Natural killer cell treated with Interleukin-12 subunit alpha and Interleukin-12 subunit beta and Interleukin-15 and Interleukin-18, amount 100 ng/mL, for 72 hours (primary cell): ENCODE data around the gene NCK2. TPM values are rescaled to one million over a fixed set of nuclear protein-coding genes. Genes with fewer than 3 reads are reported as not detected.

Experiments
- ATAC-seq, 2 donors: fragments of 150-1000 bp; cut with Tn5 transposase in 1 of 2; sonication (Bioruptor Pico), chemical (Tn5 transposase) in 1 of 2; 2 replicates each; pipeline ENCODE4 v1.10.0; 2021
- DNase-seq: peaks from one replicate; pipeline ENCODE4 v3.0.0; 2022; ENCODE audit warnings: low spot score
- H3K27ac Mint-ChIP-seq, 2 donors: 1 replicate in 1 of 2; 2 replicates in 1 of 2; pipeline ENCODE4 v1.8.0; 2022; ENCODE audit warnings: mixed read lengths in 2 of 2, mild to moderate bottlenecking in 1 of 2, moderate library complexity in 1 of 2
- H3K27me3 Mint-ChIP-seq, 2 donors: 1 replicate in 1 of 2; 2 replicates in 1 of 2; pipeline ENCODE4 v1.8.0; 2022; ENCODE audit warnings: mixed read lengths in 2 of 2
- H3K36me3 Mint-ChIP-seq: one replicate; pipeline ENCODE4 v1.8.0; 2022; ENCODE audit warnings: mixed read lengths
- H3K4me1 Mint-ChIP-seq, 2 donors: 1 replicate in 1 of 2; 2 replicates in 1 of 2; pipeline ENCODE4 v1.8.0; 2022; ENCODE audit warnings: low read depth in 2 of 2, mixed read lengths in 2 of 2, mild to moderate bottlenecking in 1 of 2
- H3K4me3 Mint-ChIP-seq: one replicate; pipeline ENCODE4 v1.8.0; 2022; ENCODE audit warnings: mixed read lengths
- H3K9me3 Mint-ChIP-seq: 2 replicates; pipeline ENCODE4 v1.8.0; 2022; ENCODE audit warnings: mixed read lengths
- total RNA-seq, 2 donors: library from RNA; stranded (reverse); gene quantifications; one replicate each; pipeline ENCODE4 v1.2.3, GENCODE V29; 2022

NCK2 gene
- total RNA-seq, 2 donors from 2014 or later, result 44.7 to 47.4 TPM

- Mint-ChIP-seq H3K4me3 (no peak overlapping the region), H3K36me3 (peaks cover 10% of the 10 kb centered on the region)
- DNase-seq, result no peak
Measured at GRCh38 chr2:105840933-105841332, 96.2 kb downstream of the NCK2 start.

GRCh38 chr2:105841551-105841950 is 96.8 kb downstream of the NCK2 start:
- DNase-seq (no peak), ATAC-seq (no peak)
- Mint-ChIP-seq H3K4me3 (no peak overlapping the region), H3K4me1 (peaks cover 53% of the 10 kb centered on the region in 2 donors), H3K27ac (peak overlapping the region; percentile 1 to 2), H3K36me3 (peaks cover 6% of the 10 kb centered on the region), H3K9me3 (peaks cover 4% of the 10 kb centered on the region), H3K27me3 (no peaks in the 10 kb centered on the region)

More at GRCh38 chr2:105840933-105841332, 96.2 kb downstream of the NCK2 start:
- Mint-ChIP-seq H3K27ac (peak overlapping the region; percentile 1 to 2), H3K4me1 (peaks cover 57 to 59% of the 10 kb centered on the region in 2 donors), H3K27me3 (no peaks in the 10 kb centered on the region), H3K9me3 (peaks cover 8% of the 10 kb centered on the region)
- ATAC-seq, result no peak

- peak overlapping the region; percentile 11 to 15 for H3K27ac Mint-ChIP-seq
- no peak overlapping the region for H3K4me3 Mint-ChIP-seq
- no peak for DNase-seq
- peaks cover 46 to 48% of the 10 kb centered on the region in 2 donors for H3K4me1 Mint-ChIP-seq
- H3K27me3 Mint-ChIP-seq, result no peaks in the 10 kb centered on the region
- ATAC-seq, result no peak
- peaks cover 4% of the 10 kb centered on the region for H3K9me3 Mint-ChIP-seq
- H3K36me3 Mint-ChIP-seq, result no peaks in the 10 kb centered on the region
Measured at GRCh38 chr2:105842555-105842954, 97.8 kb downstream of the NCK2 start.

- no peak for ATAC-seq
- Mint-ChIP-seq H3K36me3 (no peaks in the 10 kb centered on the region), H3K27ac (no peak overlapping the region)
Measured at GRCh38 chr2:105843476-105844374, 99.0 kb downstream of the NCK2 start.

GRCh38 chr2:105845976-105846375 is 101.3 kb downstream of the NCK2 start:
- Mint-ChIP-seq H3K27ac (no peak overlapping the region), H3K4me3 (no peak overlapping the region), H3K27me3 (no peaks in the 10 kb centered on the region), H3K36me3 (no peaks in the 10 kb centered on the region), H3K4me1 (peaks cover 31 to 35% of the 10 kb centered on the region in 2 donors), H3K9me3 (peaks cover 4% of the 10 kb centered on the region)
- ATAC-seq (no peak), DNase-seq (no peak)

More at GRCh38 chr2:105843476-105844374, 99.0 kb downstream of the NCK2 start:
- H3K4me3 Mint-ChIP-seq, result no peak overlapping the region
- H3K9me3 Mint-ChIP-seq, result peaks cover 4% of the 10 kb centered on the region
- H3K4me1 Mint-ChIP-seq, result peaks cover 46 to 51% of the 10 kb centered on the region in 2 donors
- no peaks in the 10 kb centered on the region for H3K27me3 Mint-ChIP-seq
- DNase-seq, result no peak

GRCh38 chr2:105847056-105847455 is 102.3 kb downstream of the NCK2 start:
- no peaks in the 10 kb centered on the region for H3K27me3 Mint-ChIP-seq
- H3K9me3 Mint-ChIP-seq, result no peaks in the 10 kb centered on the region
- H3K4me1 Mint-ChIP-seq, result peaks cover 26 to 32% of the 10 kb centered on the region in 2 donors
- no peak for DNase-seq
- no peak overlapping the region for H3K4me3 Mint-ChIP-seq
- H3K36me3 Mint-ChIP-seq, result no peaks in the 10 kb centered on the region
- no peak for ATAC-seq
- H3K27ac Mint-ChIP-seq, result no peak overlapping the region

- H3K27ac Mint-ChIP-seq, result peak overlapping the region; percentile 53 to 60
Measured at GRCh38 chr2:105848367-105848766, 103.7 kb downstream of the NCK2 start.

GRCh38 chr2:105849431-105850179 is 104.9 kb downstream of the NCK2 start:
- ATAC-seq (no peak), DNase-seq (no peak)
- Mint-ChIP-seq H3K4me1 (peaks cover 33 to 34% of the 10 kb centered on the region in 2 donors), H3K27ac (peak overlapping the region in 1 of 2 donors; percentile 60), H3K27me3 (no peaks in the 10 kb centered on the region), H3K4me3 (no peak overlapping the region), H3K36me3 (no peaks in the 10 kb centered on the region), H3K9me3 (no peaks in the 10 kb centered on the region)

More at GRCh38 chr2:105848367-105848766, 103.7 kb downstream of the NCK2 start:
- H3K27me3 Mint-ChIP-seq, result no peaks in the 10 kb centered on the region
- ATAC-seq, result no peak
- DNase-seq, result no peak
- H3K4me3 Mint-ChIP-seq, result no peak overlapping the region
- no peaks in the 10 kb centered on the region for H3K9me3 Mint-ChIP-seq
- no peaks in the 10 kb centered on the region for H3K36me3 Mint-ChIP-seq
- peaks cover 28 to 33% of the 10 kb centered on the region in 2 donors for H3K4me1 Mint-ChIP-seq

- Mint-ChIP-seq H3K36me3 (peaks cover 6% of the 10 kb centered on the region), H3K4me1 (peaks cover 40 to 43% of the 10 kb centered on the region in 2 donors), H3K27me3 (no peaks in the 10 kb centered on the region), H3K9me3 (no peaks in the 10 kb centered on the region), H3K4me3 (no peak overlapping the region), H3K27ac (no peak overlapping the region)
- no peak for DNase-seq
- ATAC-seq, result no peak
Measured at GRCh38 chr2:105852066-105852465, 107.4 kb downstream of the NCK2 start.

- ATAC-seq (no peak), DNase-seq (no peak)
- Mint-ChIP-seq H3K4me3 (no peak overlapping the region), H3K36me3 (peaks cover 13% of the 10 kb centered on the region), H3K4me1 (peaks cover 49% of the 10 kb centered on the region in 2 donors), H3K27ac (peak overlapping the region in 1 of 2 donors; percentile 9), H3K27me3 (no peaks in the 10 kb centered on the region), H3K9me3 (no peaks in the 10 kb centered on the region)
Measured at GRCh38 chr2:105853354-105854088, 108.8 kb downstream of the NCK2 start.

- Mint-ChIP-seq H3K4me1 (peaks cover 51 to 53% of the 10 kb centered on the region in 2 donors), H3K4me3 (no peak overlapping the region)
Measured at GRCh38 chr2:105854972-105855371, 110.3 kb downstream of the NCK2 start.

GRCh38 chr2:105856581-105856980 is 111.9 kb downstream of the NCK2 start:
- Mint-ChIP-seq H3K4me3 (peak overlapping the region; percentile 62), H3K27me3 (no peaks in the 10 kb centered on the region), H3K36me3 (peaks cover 13% of the 10 kb centered on the region), H3K9me3 (no peaks in the 10 kb centered on the region), H3K4me1 (peaks cover 57 to 59% of the 10 kb centered on the region in 2 donors), H3K27ac (peak overlapping the region; percentile 61 to 88)
- no peak for ATAC-seq
- DNase-seq, result no peak

More at GRCh38 chr2:105854972-105855371, 110.3 kb downstream of the NCK2 start:
- DNase-seq (no peak), ATAC-seq (no peak)
- Mint-ChIP-seq H3K9me3 (no peaks in the 10 kb centered on the region), H3K27ac (peak overlapping the region in 1 of 2 donors; percentile 61), H3K27me3 (no peaks in the 10 kb centered on the region), H3K36me3 (peaks cover 13% of the 10 kb centered on the region)

- no peak for DNase-seq
- ATAC-seq, result peak in 1 of 2 donors; percentile 58
- peaks cover 13% of the 10 kb centered on the region for H3K36me3 Mint-ChIP-seq
Measured at GRCh38 chr2:105857076-105857740, 112.5 kb downstream of the NCK2 start.

More at GRCh38 chr2:105857076-105857740, 112.5 kb downstream of the NCK2 start:
- H3K9me3 Mint-ChIP-seq, result no peaks in the 10 kb centered on the region
- H3K27me3 Mint-ChIP-seq, result no peaks in the 10 kb centered on the region
- peaks cover 55 to 57% of the 10 kb centered on the region in 2 donors for H3K4me1 Mint-ChIP-seq
- H3K27ac Mint-ChIP-seq, result peak overlapping the region; percentile 61 to 88
- peak overlapping the region; percentile 62 for H3K4me3 Mint-ChIP-seq
